ENCODE data around the gene MBNL2.
A peak's percentile ranks its signal among the peaks of the same experiment; 100 is the strongest.
"Not testable (repeated sequence)": the region's sequence is repeated elsewhere in the genome, so short reads cannot be mapped to it uniquely, and the experiment has no call there.

MBNL2 gene

GRCh38 chr13:97332742-97333141 lies 110.6 kb downstream of the MBNL2 start:
- no peak for DNase-seq

GRCh38 chr13:97333983-97334382 lies 111.8 kb downstream of the MBNL2 start:
- DNase-seq = no peak

- no peak for DNase-seq
These were observed 112.6 kb downstream of the MBNL2 start for GRCh38 chr13:97334690-97335089.

GRCh38 chr13:97335488-97336134 lies 113.5 kb downstream of the MBNL2 start:
- no peak for DNase-seq

- no peak for DNase-seq
These were observed 115.9 kb downstream of the MBNL2 start for GRCh38 chr13:97337985-97338499.

- no peak for DNase-seq
These were observed 116.4 kb downstream of the MBNL2 start for GRCh38 chr13:97338571-97338970.

GRCh38 chr13:97339019-97339987 lies 117.2 kb downstream of the MBNL2 start:
- DNase-seq = no peak

- DNase-seq = no peak
These were observed 118.0 kb downstream of the MBNL2 start for GRCh38 chr13:97339988-97340749.

- no peak for DNase-seq
These were observed 119.0 kb downstream of the MBNL2 start for GRCh38 chr13:97341135-97341534.

- DNase-seq = no peak
These were observed 120.0 kb downstream of the MBNL2 start for GRCh38 chr13:97342136-97342535.

- DNase-seq = no peak
These were observed 120.8 kb downstream of the MBNL2 start for GRCh38 chr13:97342936-97343335.

GRCh38 chr13:97344265-97345175 lies 122.4 kb downstream of the MBNL2 start:
- DNase-seq = peak; percentile 55

- DNase-seq = no peak
These were observed 124.0 kb downstream of the MBNL2 start for GRCh38 chr13:97346097-97346496.

GRCh38 chr13:97346561-97347254 lies 124.6 kb downstream of the MBNL2 start:
- DNase-seq = no peak

- DNase-seq = no peak
These were observed 125.3 kb downstream of the MBNL2 start for GRCh38 chr13:97347255-97347932.

- no peak for DNase-seq
These were observed 126.5 kb downstream of the MBNL2 start for GRCh38 chr13:97348569-97349100.

GRCh38 chr13:97352012-97352411 lies 129.9 kb downstream of the MBNL2 start:
- not testable (repeated sequence) for DNase-seq

GRCh38 chr13:97352815-97353214 lies 130.7 kb downstream of the MBNL2 start:
- no peak for DNase-seq

- no peak for DNase-seq
These were observed 132.0 kb downstream of the MBNL2 start for GRCh38 chr13:97353927-97354675.

- DNase-seq = no peak
These were observed 132.7 kb downstream of the MBNL2 start for GRCh38 chr13:97354808-97355207.

Data from CD4-positive, alpha-beta T cell treated with Interleukin-10 for 1 hour (primary cell).